Ishikawa (cell line): ENCODE results near the gene MTF2.

Source experiments
- CEBPB ChIP-seq: IDR thresholded peaks from 2 replicates; pipeline ENCODE4 v1.6.1; 2012
- CREB1 ChIP-seq: IDR thresholded peaks from 2 replicates; pipeline ENCODE4 v1.6.1; 2012; ENCODE audit warnings: low read depth
- EGR1 ChIP-seq: IDR thresholded peaks from 2 replicates; pipeline ENCODE4 v1.6.1; 2012
- EP300 ChIP-seq: IDR thresholded peaks from 2 replicates; pipeline ENCODE4 v1.6.1; 2012; ENCODE audit warnings: borderline replicate concordance
- FOXM1 ChIP-seq: IDR thresholded peaks from 2 replicates; pipeline ENCODE4 v1.6.1; 2012; ENCODE audit warnings: low read depth, borderline replicate concordance
- NFIC ChIP-seq: IDR thresholded peaks from 2 replicates; pipeline ENCODE4 v1.6.1; 2012
- RAD21 ChIP-seq: IDR thresholded peaks from 2 replicates; pipeline ENCODE4 v1.6.1; 2012; ENCODE audit warnings: low read depth
- TAF1 ChIP-seq: IDR thresholded peaks from 2 replicates; pipeline ENCODE4 v1.6.1; 2012; ENCODE audit warnings: low read depth, mild to moderate bottlenecking
- TCF12 ChIP-seq: IDR thresholded peaks from 2 replicates; pipeline ENCODE4 v1.6.1; 2012; ENCODE audit warnings: low read depth
- TEAD4 ChIP-seq: IDR thresholded peaks from 2 replicates; pipeline ENCODE4 v1.6.1; 2012
- USF1 ChIP-seq: IDR thresholded peaks from 2 replicates; pipeline ENCODE4 v1.6.1; 2012
- YY1 ChIP-seq: IDR thresholded peaks from 2 replicates; pipeline ENCODE4 v1.6.1; 2012; ENCODE audit warnings: low read depth
- ZBTB7A ChIP-seq: IDR thresholded peaks from 2 replicates; pipeline ENCODE4 v1.6.1; 2012; ENCODE audit warnings: low read depth
- TF ChIP-seq, protein P1 (sequence below): IDR thresholded peaks from 2 replicates; pipeline ENCODE4 v1.6.1; 2012
- TF ChIP-seq, protein P2 (sequence below): IDR thresholded peaks from 2 replicates; pipeline ENCODE4 v1.6.1; 2012; ENCODE audit warnings: low read depth, mild to moderate bottlenecking

MTF2 gene

DNA sequence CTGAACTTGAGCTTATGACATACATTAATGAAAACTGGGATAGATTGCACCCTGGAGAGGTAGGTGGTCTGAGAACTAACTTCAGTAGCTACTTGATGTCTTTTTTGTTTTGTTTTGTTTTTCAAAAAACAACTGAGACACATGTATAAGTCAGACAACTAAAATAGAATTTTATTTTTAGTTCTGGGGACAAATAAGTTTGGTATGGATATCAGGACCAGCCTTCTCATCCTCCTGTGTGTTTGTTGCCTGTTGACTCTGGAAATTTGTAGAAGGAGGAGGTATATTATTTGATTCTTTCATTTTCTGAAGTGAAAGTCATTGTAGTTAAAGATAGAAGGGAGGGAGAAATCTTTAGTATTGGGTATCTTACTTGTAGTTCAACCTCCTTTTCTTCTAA lies 41.5 kb downstream of the MTF2 start:
- TF ChIP-seq YY1: no peak
- TF ChIP-seq EGR1: no peak
- TF ChIP-seq, protein P1, sequence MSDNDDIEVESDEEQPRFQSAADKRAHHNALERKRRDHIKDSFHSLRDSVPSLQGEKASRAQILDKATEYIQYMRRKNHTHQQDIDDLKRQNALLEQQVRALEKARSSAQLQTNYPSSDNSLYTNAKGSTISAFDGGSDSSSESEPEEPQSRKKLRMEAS: no peak
- TF ChIP-seq, protein P2, sequence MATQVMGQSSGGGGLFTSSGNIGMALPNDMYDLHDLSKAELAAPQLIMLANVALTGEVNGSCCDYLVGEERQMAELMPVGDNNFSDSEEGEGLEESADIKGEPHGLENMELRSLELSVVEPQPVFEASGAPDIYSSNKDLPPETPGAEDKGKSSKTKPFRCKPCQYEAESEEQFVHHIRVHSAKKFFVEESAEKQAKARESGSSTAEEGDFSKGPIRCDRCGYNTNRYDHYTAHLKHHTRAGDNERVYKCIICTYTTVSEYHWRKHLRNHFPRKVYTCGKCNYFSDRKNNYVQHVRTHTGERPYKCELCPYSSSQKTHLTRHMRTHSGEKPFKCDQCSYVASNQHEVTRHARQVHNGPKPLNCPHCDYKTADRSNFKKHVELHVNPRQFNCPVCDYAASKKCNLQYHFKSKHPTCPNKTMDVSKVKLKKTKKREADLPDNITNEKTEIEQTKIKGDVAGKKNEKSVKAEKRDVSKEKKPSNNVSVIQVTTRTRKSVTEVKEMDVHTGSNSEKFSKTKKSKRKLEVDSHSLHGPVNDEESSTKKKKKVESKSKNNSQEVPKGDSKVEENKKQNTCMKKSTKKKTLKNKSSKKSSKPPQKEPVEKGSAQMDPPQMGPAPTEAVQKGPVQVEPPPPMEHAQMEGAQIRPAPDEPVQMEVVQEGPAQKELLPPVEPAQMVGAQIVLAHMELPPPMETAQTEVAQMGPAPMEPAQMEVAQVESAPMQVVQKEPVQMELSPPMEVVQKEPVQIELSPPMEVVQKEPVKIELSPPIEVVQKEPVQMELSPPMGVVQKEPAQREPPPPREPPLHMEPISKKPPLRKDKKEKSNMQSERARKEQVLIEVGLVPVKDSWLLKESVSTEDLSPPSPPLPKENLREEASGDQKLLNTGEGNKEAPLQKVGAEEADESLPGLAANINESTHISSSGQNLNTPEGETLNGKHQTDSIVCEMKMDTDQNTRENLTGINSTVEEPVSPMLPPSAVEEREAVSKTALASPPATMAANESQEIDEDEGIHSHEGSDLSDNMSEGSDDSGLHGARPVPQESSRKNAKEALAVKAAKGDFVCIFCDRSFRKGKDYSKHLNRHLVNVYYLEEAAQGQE: no peak
- TF ChIP-seq TEAD4: no peak
- TF ChIP-seq CEBPB: no peak
- TF ChIP-seq RAD21: no peak
- TF ChIP-seq ZBTB7A: no peak
- no peak for TF ChIP-seq NFIC

- TF ChIP-seq YY1: no peak
- no peak for TF ChIP-seq TEAD4
- no peak for TF ChIP-seq ZBTB7A
- no peak for TF ChIP-seq TCF12
- TF ChIP-seq TAF1: no peak
- no peak for TF ChIP-seq CREB1
- no peak for TF ChIP-seq USF1
- no peak for TF ChIP-seq NFIC
- TF ChIP-seq, protein P2: no peak
- no peak for TF ChIP-seq FOXM1
- TF ChIP-seq EGR1: no peak
- TF ChIP-seq CEBPB: no peak
- no peak for TF ChIP-seq EP300
- TF ChIP-seq, protein P1: no peak
- no peak for TF ChIP-seq RAD21
Measured at GRCh38 chr1:93123201-93123783, 44.2 kb downstream of the MTF2 start.

DNA sequence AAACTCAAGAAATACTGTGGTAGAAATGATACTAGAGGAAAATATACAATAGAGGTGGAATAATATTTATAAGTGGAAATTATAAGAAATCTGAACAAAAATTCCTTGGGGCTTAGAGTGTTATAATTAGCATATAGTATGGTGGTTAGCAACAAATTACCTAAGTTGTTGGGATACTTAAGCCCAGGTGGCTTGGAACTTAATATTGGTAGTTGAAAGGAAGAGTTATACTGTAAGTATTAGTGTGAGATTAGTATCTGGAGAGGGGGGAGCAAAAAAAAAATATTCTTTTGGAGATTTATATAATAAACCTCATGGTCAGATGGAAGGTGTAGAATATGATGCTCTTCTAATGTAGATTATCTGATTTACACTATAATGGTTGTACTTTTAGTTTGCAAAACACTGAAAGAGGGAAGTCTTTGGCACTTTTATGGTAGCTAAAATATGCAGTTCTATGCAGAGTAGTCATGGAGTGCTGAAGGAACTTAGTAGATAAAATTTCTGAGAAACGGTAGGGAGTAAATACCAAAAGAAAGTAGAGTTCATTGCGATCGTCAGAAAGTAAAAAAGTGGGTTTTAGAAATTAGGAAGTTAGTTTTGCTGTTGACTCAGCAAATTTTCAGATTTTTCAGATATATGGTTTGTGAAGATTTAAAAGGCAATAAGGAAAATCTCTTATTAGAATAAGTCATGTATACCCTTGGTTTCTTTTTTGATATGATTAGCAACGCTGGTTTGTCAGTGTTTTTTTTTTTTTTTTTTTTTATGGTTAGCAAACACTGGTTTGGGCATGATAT lies 45.7 kb downstream of the MTF2 start:
- TF ChIP-seq, protein P2: no peak
- TF ChIP-seq TAF1 (no peak), EGR1 (no peak), ZBTB7A (no peak), NFIC (no peak), TEAD4 (no peak), CREB1 (no peak), CEBPB (no peak), EP300 (no peak), FOXM1 (no peak), YY1 (no peak)
- TF ChIP-seq, protein P1: no peak

GRCh38 chr1:93129507-93130099 lies 50.5 kb downstream of the MTF2 start:
- TF ChIP-seq CREB1 (no peak), USF1 (no peak), YY1 (no peak), RAD21 (no peak), EGR1 (no peak), TEAD4 (no peak), TCF12 (no peak), EP300 (no peak), NFIC (no peak), TAF1 (no peak), CEBPB (no peak), ZBTB7A (no peak), FOXM1 (no peak)
- TF ChIP-seq, protein P2: no peak
- TF ChIP-seq, protein P1: no peak
